Stimulated activated CD4-positive, alpha-beta T cell treated with anti-CD3 and anti-CD28 coated beads, Interleukin-1b, Interleukin-23, amount 100 ng/mL, for 24 hours (primary cell): ENCODE measurements around the gene CALM1.

ENCODE experiments used
- DNase-seq, 4 experiments: peaks; one replicate each; pipeline ENCODE4 v3.0.0-alpha.2; 2020; ENCODE audit warnings: low read depth in 4 of 4, low spot score in 1 of 4

Gene CALM1

GRCh38 chr14:90407230-90407629 lies 10.4 kb downstream of the CALM1 start:
- DNase-seq, result no peak

GRCh38 chr14:90408713-90409112 lies 11.9 kb downstream of the CALM1 start:
- no peak for DNase-seq

GRCh38 chr14:90409209-90409730 lies 12.4 kb downstream of the CALM1 start:
- no peak for DNase-seq

- no peak for DNase-seq
Measured at GRCh38 chr14:90412058-90412457, 15.2 kb downstream of the CALM1 start.

GRCh38 chr14:90416720-90417119 lies 19.9 kb downstream of the CALM1 start:
- DNase-seq, result no peak

GRCh38 chr14:90418053-90418452 lies 21.2 kb downstream of the CALM1 start:
- DNase-seq, result no peak

- no peak for DNase-seq
Measured at GRCh38 chr14:90419200-90419599, 22.4 kb downstream of the CALM1 start.

- no peak for DNase-seq
Measured at GRCh38 chr14:90421001-90421631, 24.3 kb downstream of the CALM1 start.

- DNase-seq, result no peak
Measured at GRCh38 chr14:90421632-90422020, 24.8 kb downstream of the CALM1 start.

GRCh38 chr14:90423166-90423565 lies 26.3 kb downstream of the CALM1 start:
- DNase-seq, result no peak

GRCh38 chr14:90424075-90424474 lies 27.2 kb downstream of the CALM1 start:
- no peak for DNase-seq

GRCh38 chr14:90424686-90425372 lies 28.0 kb downstream of the CALM1 start:
- no peak for DNase-seq

- DNase-seq, result no peak
Measured at GRCh38 chr14:90425373-90425879, 28.6 kb downstream of the CALM1 start.

GRCh38 chr14:90426031-90426540 lies 29.3 kb downstream of the CALM1 start:
- DNase-seq, result no peak

GRCh38 chr14:90426663-90427062 lies 29.8 kb downstream of the CALM1 start:
- no peak for DNase-seq

GRCh38 chr14:90427848-90428426 lies 31.1 kb downstream of the CALM1 start:
- DNase-seq, result no peak

GRCh38 chr14:90428676-90429075 lies 31.8 kb downstream of the CALM1 start:
- DNase-seq, result no peak

GRCh38 chr14:90429236-90429635 lies 32.4 kb downstream of the CALM1 start:
- no peak for DNase-seq

- DNase-seq, result no peak
Measured at GRCh38 chr14:90429754-90430153, 32.9 kb downstream of the CALM1 start.

- no peak for DNase-seq
Measured at GRCh38 chr14:90434370-90435020, 37.7 kb downstream of the CALM1 start.

- DNase-seq, result no peak
Measured at GRCh38 chr14:90438841-90439240, 42.0 kb downstream of the CALM1 start.
